ENCODE data around the gene DHRS1. TPM values are rescaled to one million over a fixed set of nuclear protein-coding genes. Genes with fewer than 3 reads are reported as not detected.

The DHRS1 gene
- total and polyA plus RNA-seq, 2 of the 4 experiments (the other 2 are of a cell fraction): 15.8 to 38.6 TPM

GRCh38 chr14:24284501-24285035, 15.0 kb downstream of the DHRS1 start:
- 75% methylated on average over 4 of the region's 11 CpGs; no CpG with 5 or more reads in 1 of the 2 experiments for WGBS, 2 experiments (ENCODE audit: extremely low coverage in 2 of 2, insufficient read length in 1 of 2)
- no peak overlapping the region for H3K4me3 ChIP-seq (ENCODE audit: insufficient read depth, low read depth, low read length)

More at GRCh38 chr14:24284501-24285035, 15.0 kb downstream of the DHRS1 start:
- Histone ChIP-seq H3K27me3 (ENCODE audit: control insufficient read depth, insufficient read depth, low read length) (no peaks in the 10 kb centered on the region), H3K56ac (ENCODE audit: extremely low read depth, insufficient read depth, low read length) (no peak overlapping the region), H3K79me1 (ENCODE audit: low read depth in 1 of 2, low read length in 2 of 2) (peaks cover 0 to 10% of the 10 kb centered on the region in 2 experiments; a peak in 2 of 4 replicates), H2AFZ (replicated peaks; ENCODE audit: low read length, poor library complexity) (no peak overlapping the region), H2BK15ac (ENCODE audit: low read depth, low read length) (no peak overlapping the region), H2BK5ac (ENCODE audit: low read depth, low read length, poor library complexity, severe bottlenecking) (no peak overlapping the region), H3K23ac (ENCODE audit: low read depth, low read length) (no peak overlapping the region), H3K9me3 (ENCODE audit: control insufficient read depth, insufficient read depth, low read length) (no peaks in the 10 kb centered on the region), H2BK20ac (ENCODE audit: low read depth, low read length) (no peak overlapping the region), H3K18ac (ENCODE audit: low read depth, low read length) (no peak overlapping the region), H2AK9ac (replicated peaks; ENCODE audit: low read depth, low read length, poor library complexity) (no peak overlapping the region), H4K91ac (ENCODE audit: insufficient read depth, low read depth, low read length) (no peak overlapping the region), H3K27ac (ENCODE audit: insufficient read depth, low read length) (no peak overlapping the region), H2AK5ac (ENCODE audit: low read depth, low read length) (no peak overlapping the region), H4K20me1 (ENCODE audit: insufficient read depth, low read length) (no peaks in the 10 kb centered on the region; the same call in 1 of the 2 replicates), H3K4ac (ENCODE audit: low read depth, low read length) (no peak overlapping the region), H3K4me1 (ENCODE audit: control insufficient read depth, insufficient read depth, low read length) (no peaks in the 10 kb centered on the region), H2BK120ac (ENCODE audit: low read depth, low read length) (no peak overlapping the region), H3K14ac (replicated peaks; ENCODE audit: low read depth, low read length) (no peak overlapping the region), H3K9me1 (ENCODE audit: insufficient read depth, low read length) (no peaks in the 10 kb centered on the region; the same call in 1 of the 2 replicates), H3K9ac (ENCODE audit: low read depth, low read length) (no peak overlapping the region), H3K4me2 (ENCODE audit: low read depth, low read length) (no peak overlapping the region), H3K36me3 (ENCODE audit: control insufficient read depth, insufficient read depth, low read length) (peaks cover 2% of the 10 kb centered on the region), H4K8ac (ENCODE audit: low read depth in 2 of 2, low read length in 2 of 2) (no peak overlapping the region), H4K5ac (ENCODE audit: low read depth, low read length) (no peak overlapping the region)
- POLR2A ChIA-PET (ENCODE audit: unreplicated experiment): no interaction called here
- in situ Hi-C loops (cut with MboI; ENCODE audit: low sequenced_read_pairs): no loop called here
- dilution Hi-C loops (cut with HindIII; ENCODE audit: low sequenced_read_pairs, unreplicated experiment): no loop called here
- TF ChIP-seq CTCF (conservative IDR thresholded peaks at IDR 0.05; ENCODE audit: low read depth, low read length) (no peak), RFX5 (IDR thresholded peaks at IDR 0.05; ENCODE audit: low read depth, low read length) (no peak), MAFK (IDR thresholded peaks at IDR 0.05; ENCODE audit: low read depth, low read length) (no peak), RCOR1 (IDR thresholded peaks at IDR 0.05; ENCODE audit: insufficient replicate concordance, low read length) (no peak), NFE2L2 (IDR thresholded peaks at IDR 0.05; ENCODE audit: low read depth, low read length) (no peak), BHLHE40 (IDR thresholded peaks at IDR 0.05; ENCODE audit: low read depth, low read length) (no peak), MAZ (IDR thresholded peaks at IDR 0.05; ENCODE audit: borderline replicate concordance, low read depth, low read length) (no peak)
- intact Hi-C loops (cut with micrococcal nuclease): no loop called here
- ATAC-seq (ENCODE audit: low read depth): no peak
- DNase-seq: no peak
- CTCF ChIA-PET: no interaction called here
- BruUV-seq (replicated peaks): no TSS peak
